ENCODE measurements around the gene FCMR. TPM values are rescaled to one million over a fixed set of nuclear protein-coding genes. Genes with fewer than 3 reads are reported as not detected.

The FCMR gene
- total and polyA plus RNA-seq, 2 donors from 2014 or later, result 1.3 to 16.7 TPM

- H3K9me3 ChIP-seq (ENCODE audit: control insufficient read depth in 2 of 3, insufficient read depth in 1 of 3, low read length in 3 of 3), result no peaks in the 10 kb centered on the region
- peak overlapping the region in 1 of 3 donors; percentile 56 for H3K9ac ChIP-seq (ENCODE audit: low read length in 3 of 3)
- intact Hi-C loops (cut with DNase I), result no loop called here
- H3K4me1 ChIP-seq (ENCODE audit: control insufficient read depth in 2 of 3, insufficient read depth in 2 of 3, low read depth in 1 of 3, low read length in 3 of 3), result peaks cover 0 to 27% (median 16%) of the 10 kb centered on the region in 3 donors
- no peaks in the 10 kb centered on the region for H3K27me3 ChIP-seq (ENCODE audit: control insufficient read depth, insufficient read depth, low read length)
- H3K4me3 ChIP-seq (ENCODE audit: low read length in 3 of 3), result peak overlapping the region in 1 of 3 donors; percentile 56
- no peaks in the 10 kb centered on the region for H3K36me3 ChIP-seq (ENCODE audit: control insufficient read depth in 2 of 3, insufficient read depth in 3 of 3, low read length in 3 of 3)
- DNase-seq, result peak in 2 of 5 donors; percentile 19 to 54
- TF ChIP-seq, protein P1, sequence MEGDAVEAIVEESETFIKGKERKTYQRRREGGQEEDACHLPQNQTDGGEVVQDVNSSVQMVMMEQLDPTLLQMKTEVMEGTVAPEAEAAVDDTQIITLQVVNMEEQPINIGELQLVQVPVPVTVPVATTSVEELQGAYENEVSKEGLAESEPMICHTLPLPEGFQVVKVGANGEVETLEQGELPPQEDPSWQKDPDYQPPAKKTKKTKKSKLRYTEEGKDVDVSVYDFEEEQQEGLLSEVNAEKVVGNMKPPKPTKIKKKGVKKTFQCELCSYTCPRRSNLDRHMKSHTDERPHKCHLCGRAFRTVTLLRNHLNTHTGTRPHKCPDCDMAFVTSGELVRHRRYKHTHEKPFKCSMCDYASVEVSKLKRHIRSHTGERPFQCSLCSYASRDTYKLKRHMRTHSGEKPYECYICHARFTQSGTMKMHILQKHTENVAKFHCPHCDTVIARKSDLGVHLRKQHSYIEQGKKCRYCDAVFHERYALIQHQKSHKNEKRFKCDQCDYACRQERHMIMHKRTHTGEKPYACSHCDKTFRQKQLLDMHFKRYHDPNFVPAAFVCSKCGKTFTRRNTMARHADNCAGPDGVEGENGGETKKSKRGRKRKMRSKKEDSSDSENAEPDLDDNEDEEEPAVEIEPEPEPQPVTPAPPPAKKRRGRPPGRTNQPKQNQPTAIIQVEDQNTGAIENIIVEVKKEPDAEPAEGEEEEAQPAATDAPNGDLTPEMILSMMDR (IDR thresholded peaks at IDR 0.05; ENCODE audit: borderline replicate concordance, extremely low read depth, insufficient read depth), result no peak
- peak overlapping the region; percentile 35 to 75 for H3K27ac ChIP-seq (ENCODE audit: low read depth in 2 of 2, low read length in 2 of 2)
- no peak for FAIRE-seq
Measured at GRCh38 chr1:206969090-206969489, 47.3 kb upstream of the FCMR start.

- intact Hi-C loops (cut with DNase I), result no loop called here
- no peak for DNase-seq
Measured at GRCh38 chr1:206967096-206967849, 45.5 kb upstream of the FCMR start.

GRCh38 chr1:206965781-206966180, 44.0 kb upstream of the FCMR start:
- intact Hi-C loops (cut with DNase I), result no loop called here
- DNase-seq (no peak), FAIRE-seq (no peak)
- Histone ChIP-seq H3K27me3 (ENCODE audit: control insufficient read depth, insufficient read depth, low read length) (no peaks in the 10 kb centered on the region), H3K4me3 (ENCODE audit: low read length in 3 of 3) (no peak overlapping the region), H3K9me3 (ENCODE audit: control insufficient read depth in 2 of 3, insufficient read depth in 1 of 3, low read length in 3 of 3) (no peaks in the 10 kb centered on the region), H3K9ac (ENCODE audit: low read length in 3 of 3) (no peak overlapping the region), H3K27ac (ENCODE audit: low read depth in 2 of 2, low read length in 2 of 2) (no peak overlapping the region), H3K36me3 (ENCODE audit: control insufficient read depth in 2 of 3, insufficient read depth in 3 of 3, low read length in 3 of 3) (peaks cover 0 to 2% (median 0%) of the 10 kb centered on the region in 3 donors), H3K4me1 (ENCODE audit: control insufficient read depth in 2 of 3, insufficient read depth in 2 of 3, low read depth in 1 of 3, low read length in 3 of 3) (peaks cover 0 to 12% (median 11%) of the 10 kb centered on the region in 3 donors)
- TF ChIP-seq, protein P1 (IDR thresholded peaks at IDR 0.05; ENCODE audit: borderline replicate concordance, extremely low read depth, insufficient read depth), result no peak

More at GRCh38 chr1:206967096-206967849, 45.5 kb upstream of the FCMR start:
- FAIRE-seq, result no peak
- no peak overlapping the region for H3K9ac ChIP-seq (ENCODE audit: low read length in 3 of 3)
- H3K27me3 ChIP-seq (ENCODE audit: control insufficient read depth, insufficient read depth, low read length), result no peaks in the 10 kb centered on the region
- H3K27ac ChIP-seq (ENCODE audit: low read depth in 2 of 2, low read length in 2 of 2), result peak overlapping the region; percentile 54
- peak overlapping the region in 1 of 3 donors; percentile 56 for H3K4me3 ChIP-seq (ENCODE audit: low read length in 3 of 3)
- TF ChIP-seq, protein P1 (IDR thresholded peaks at IDR 0.05; ENCODE audit: borderline replicate concordance, extremely low read depth, insufficient read depth), result no peak
- no peaks in the 10 kb centered on the region for H3K9me3 ChIP-seq (ENCODE audit: control insufficient read depth in 2 of 3, insufficient read depth in 1 of 3, low read length in 3 of 3)
- H3K36me3 ChIP-seq (ENCODE audit: control insufficient read depth in 2 of 3, insufficient read depth in 3 of 3, low read length in 3 of 3), result no peaks in the 10 kb centered on the region
- peaks cover 0 to 21% (median 14%) of the 10 kb centered on the region in 3 donors for H3K4me1 ChIP-seq (ENCODE audit: control insufficient read depth in 2 of 3, insufficient read depth in 2 of 3, low read depth in 1 of 3, low read length in 3 of 3)
